ENCODE measurements around the gene CLRN3.
A peak's percentile ranks its signal among the peaks of the same experiment; 100 is the strongest.

The CLRN3 gene

GRCh38 chr10:127877116-127877515, 15.6 kb downstream of the CLRN3 start:
- Mint-ChIP-seq H3K4me3 (no peak overlapping the region), H3K4me1 (ENCODE audit: low read depth) (no peaks in the 10 kb centered on the region), H3K27me3 (peaks cover 4% of the 10 kb centered on the region), H3K27ac (no peak overlapping the region), H3K9me3 (no peaks in the 10 kb centered on the region), H3K36me3 (ENCODE audit: low read depth) (no peaks in the 10 kb centered on the region)

DNA sequence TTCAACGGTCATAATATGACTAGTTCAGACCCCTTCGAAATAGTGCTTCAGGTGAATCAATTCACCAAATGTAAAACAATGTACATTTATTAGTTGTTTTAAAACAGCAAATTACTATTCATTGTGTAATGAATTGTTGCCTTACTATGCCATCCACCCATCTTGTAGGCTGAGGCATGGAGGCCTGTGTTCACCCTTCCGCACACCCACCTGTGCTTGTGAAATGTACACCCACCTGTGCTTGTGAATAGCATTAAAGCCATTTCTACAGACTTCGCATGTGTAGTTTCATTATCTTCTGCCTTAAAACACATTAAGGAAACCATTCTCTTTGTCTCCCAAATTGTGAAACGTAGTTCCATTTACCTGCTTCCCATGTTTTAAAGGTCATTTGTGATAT, 16.8 kb downstream of the CLRN3 start:
- H3K27ac Mint-ChIP-seq = no peak overlapping the region
- no peaks in the 10 kb centered on the region for H3K9me3 Mint-ChIP-seq
- peaks cover 4% of the 10 kb centered on the region for H3K27me3 Mint-ChIP-seq
- H3K36me3 Mint-ChIP-seq (ENCODE audit: low read depth) = no peaks in the 10 kb centered on the region
- no peak overlapping the region for H3K4me3 Mint-ChIP-seq
- H3K4me1 Mint-ChIP-seq (ENCODE audit: low read depth) = no peaks in the 10 kb centered on the region

DNA sequence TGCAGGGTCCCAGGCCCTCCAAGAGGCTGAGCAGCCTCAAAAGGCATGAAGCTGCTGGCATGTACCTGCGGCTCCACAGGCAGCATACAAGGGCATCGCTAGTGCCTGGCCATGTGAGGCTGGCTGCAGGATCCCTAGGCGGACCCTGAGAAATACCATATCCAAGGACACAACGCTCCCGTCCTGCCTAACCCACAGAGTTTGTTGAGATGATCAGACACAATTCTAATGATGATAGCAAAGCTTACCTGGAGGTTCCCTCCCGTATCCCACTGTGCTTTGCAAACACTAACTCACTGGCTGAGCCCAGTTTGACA, 17.3 kb downstream of the CLRN3 start:
- Mint-ChIP-seq H3K4me1 (ENCODE audit: low read depth) (no peaks in the 10 kb centered on the region), H3K9me3 (no peaks in the 10 kb centered on the region), H3K27me3 (peaks cover 5% of the 10 kb centered on the region), H3K27ac (no peak overlapping the region), H3K4me3 (no peak overlapping the region), H3K36me3 (ENCODE audit: low read depth) (no peaks in the 10 kb centered on the region)

DNA sequence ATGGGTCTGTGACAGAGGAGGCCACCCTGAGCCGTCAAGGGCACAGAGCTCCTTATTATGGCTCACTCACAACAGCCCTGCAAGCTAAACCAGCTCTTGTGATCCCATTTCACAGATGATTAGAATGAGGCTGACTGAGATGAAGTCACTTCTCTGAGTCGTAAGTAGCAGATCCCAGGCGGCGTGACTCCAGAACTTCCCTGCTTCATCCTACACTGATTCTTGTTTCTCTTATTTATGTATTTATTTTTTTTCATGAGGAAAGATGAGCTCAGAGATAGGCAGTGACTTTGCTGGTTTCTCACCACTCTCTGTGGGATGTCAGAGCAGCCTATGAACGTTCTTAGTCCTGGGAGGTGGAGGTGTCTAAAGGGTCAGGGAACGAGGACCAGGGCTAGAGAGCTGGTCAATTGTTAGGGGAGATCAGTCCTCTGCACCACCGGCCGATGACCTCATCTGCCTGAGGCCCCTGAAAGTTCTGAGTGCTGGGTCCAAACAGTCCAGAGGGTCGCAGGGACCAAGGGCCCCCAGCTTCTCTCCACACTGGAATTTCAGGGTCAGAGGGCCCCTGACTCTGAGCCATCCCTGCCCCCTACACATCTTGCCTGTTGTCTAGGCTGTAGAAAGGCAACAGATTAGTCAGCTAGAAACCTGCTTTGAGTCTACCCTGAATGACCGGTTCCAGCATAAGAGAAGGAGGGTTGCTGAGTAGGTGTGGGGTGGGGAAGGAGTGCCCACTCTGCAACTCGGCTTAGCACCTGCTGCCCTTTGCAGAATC, 17.9 kb downstream of the CLRN3 start:
- Mint-ChIP-seq H3K9me3 (no peaks in the 10 kb centered on the region), H3K4me3 (no peak overlapping the region), H3K4me1 (ENCODE audit: low read depth) (no peaks in the 10 kb centered on the region), H3K27ac (no peak overlapping the region), H3K36me3 (ENCODE audit: low read depth) (no peaks in the 10 kb centered on the region), H3K27me3 (peaks cover 8% of the 10 kb centered on the region)

- Mint-ChIP-seq H3K4me1 (ENCODE audit: low read depth) (no peaks in the 10 kb centered on the region), H3K36me3 (ENCODE audit: low read depth) (no peaks in the 10 kb centered on the region), H3K27me3 (peaks cover 14% of the 10 kb centered on the region), H3K4me3 (no peak overlapping the region), H3K9me3 (peaks cover under 1% of the 10 kb centered on the region), H3K27ac (no peak overlapping the region)
Measured at GRCh38 chr10:127873901-127874470, 18.8 kb downstream of the CLRN3 start.

- H3K27me3 Mint-ChIP-seq = peaks cover 14% of the 10 kb centered on the region
- peaks cover 4% of the 10 kb centered on the region for H3K9me3 Mint-ChIP-seq
- H3K36me3 Mint-ChIP-seq (ENCODE audit: low read depth) = no peaks in the 10 kb centered on the region
- H3K4me1 Mint-ChIP-seq (ENCODE audit: low read depth) = no peaks in the 10 kb centered on the region
- peak overlapping the region; percentile 33 for H3K27ac Mint-ChIP-seq
- no peak overlapping the region for H3K4me3 Mint-ChIP-seq
Measured at GRCh38 chr10:127872871-127873600, 19.7 kb downstream of the CLRN3 start.

DNA sequence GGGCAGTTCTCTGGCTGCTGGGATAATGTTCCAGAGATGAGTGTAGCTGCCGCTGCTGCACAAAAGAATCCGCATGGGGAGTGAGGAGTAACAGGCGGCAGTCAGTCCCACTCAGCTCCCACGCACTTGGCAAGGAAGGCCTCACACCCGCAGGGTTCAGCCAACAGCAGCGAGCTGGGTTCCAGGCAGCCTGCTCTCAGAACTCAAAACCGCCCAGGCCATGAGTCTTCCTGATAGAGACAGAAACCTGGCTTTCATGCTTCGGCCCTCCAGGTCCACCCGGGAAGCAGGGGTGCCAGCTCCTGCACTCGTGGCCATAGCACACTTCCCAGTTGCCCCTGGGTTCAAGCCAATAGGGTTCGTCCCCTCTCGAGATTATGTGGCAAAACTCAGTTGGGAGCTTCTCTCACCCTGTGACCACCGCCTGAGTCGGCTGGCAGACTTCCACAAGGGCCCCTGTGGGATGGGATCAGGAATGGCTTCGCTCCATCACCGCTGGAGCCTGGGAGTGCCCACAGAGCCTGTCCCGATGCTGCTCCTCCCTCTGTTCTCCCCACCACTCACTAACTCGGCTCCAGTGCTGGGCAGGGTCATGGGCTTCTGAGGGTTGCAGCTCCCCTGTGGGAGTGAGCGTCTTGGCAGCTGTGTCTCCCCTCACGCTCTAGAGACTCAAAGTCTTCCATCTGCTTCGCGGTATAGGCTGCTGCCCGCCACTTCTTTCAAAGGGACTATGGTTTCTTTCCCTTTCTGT, 20.6 kb downstream of the CLRN3 start:
- Mint-ChIP-seq H3K27me3 (peaks cover 14% of the 10 kb centered on the region), H3K27ac (no peak overlapping the region), H3K36me3 (ENCODE audit: low read depth) (no peaks in the 10 kb centered on the region), H3K4me1 (ENCODE audit: low read depth) (no peaks in the 10 kb centered on the region), H3K9me3 (peaks cover 4% of the 10 kb centered on the region), H3K4me3 (no peak overlapping the region)

DNA sequence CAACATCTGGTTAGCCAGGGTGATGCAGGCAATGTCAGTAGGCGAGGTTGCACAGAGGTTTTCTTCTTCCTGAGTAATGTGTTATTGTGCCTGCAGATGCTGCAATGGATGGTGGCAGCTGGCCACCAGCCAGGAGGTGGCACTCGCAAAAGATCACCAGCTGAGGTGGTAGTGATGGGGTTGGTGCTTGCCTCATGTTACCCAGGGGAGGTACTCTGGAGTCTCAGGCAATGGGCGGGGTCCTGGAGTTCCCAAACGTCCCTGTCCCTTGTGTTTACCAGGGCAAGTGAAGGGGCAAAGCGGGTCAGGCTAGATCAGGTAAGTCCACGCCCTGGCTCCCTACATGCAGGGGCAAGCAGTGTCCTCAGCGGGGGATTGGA, 21.1 kb downstream of the CLRN3 start:
- no peaks in the 10 kb centered on the region for H3K36me3 Mint-ChIP-seq (ENCODE audit: low read depth)
- no peak overlapping the region for H3K27ac Mint-ChIP-seq
- no peak overlapping the region for H3K4me3 Mint-ChIP-seq
- H3K9me3 Mint-ChIP-seq = peaks cover 4% of the 10 kb centered on the region
- H3K4me1 Mint-ChIP-seq (ENCODE audit: low read depth) = no peaks in the 10 kb centered on the region
- H3K27me3 Mint-ChIP-seq = peaks cover 12% of the 10 kb centered on the region

DNA sequence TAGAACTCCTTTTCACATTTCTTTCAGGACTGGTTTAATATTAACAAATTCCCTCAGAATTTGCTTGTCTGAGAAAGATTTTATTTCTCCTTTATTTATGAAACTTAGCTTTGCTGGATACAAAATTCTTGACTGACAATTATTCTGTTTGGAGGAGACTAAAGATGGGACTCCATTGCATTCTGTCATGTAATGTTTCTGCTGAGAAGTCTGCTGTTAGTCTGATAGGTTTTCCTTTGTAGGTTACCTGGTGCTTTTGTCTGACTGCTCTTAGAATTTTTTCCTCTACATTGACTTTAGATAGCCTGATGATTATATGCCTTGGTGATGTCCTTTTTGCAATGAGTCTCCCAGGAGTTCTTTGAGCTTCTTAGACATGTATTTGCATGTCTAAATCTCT, 23.4 kb downstream of the CLRN3 start:
- Mint-ChIP-seq H3K36me3 (ENCODE audit: low read depth) (no peaks in the 10 kb centered on the region), H3K4me1 (ENCODE audit: low read depth) (no peaks in the 10 kb centered on the region), H3K27me3 (peaks cover 16% of the 10 kb centered on the region), H3K4me3 (no peak overlapping the region), H3K9me3 (peaks cover 4% of the 10 kb centered on the region), H3K27ac (no peak overlapping the region)

GRCh38 chr10:127867805-127868204, 24.9 kb downstream of the CLRN3 start:
- H3K36me3 Mint-ChIP-seq (ENCODE audit: low read depth) = no peaks in the 10 kb centered on the region
- peaks cover 16% of the 10 kb centered on the region for H3K9me3 Mint-ChIP-seq
- H3K27ac Mint-ChIP-seq = no peak overlapping the region
- no peak overlapping the region for H3K4me3 Mint-ChIP-seq
- H3K27me3 Mint-ChIP-seq = peaks cover 22% of the 10 kb centered on the region
- no peaks in the 10 kb centered on the region for H3K4me1 Mint-ChIP-seq (ENCODE audit: low read depth)

DNA sequence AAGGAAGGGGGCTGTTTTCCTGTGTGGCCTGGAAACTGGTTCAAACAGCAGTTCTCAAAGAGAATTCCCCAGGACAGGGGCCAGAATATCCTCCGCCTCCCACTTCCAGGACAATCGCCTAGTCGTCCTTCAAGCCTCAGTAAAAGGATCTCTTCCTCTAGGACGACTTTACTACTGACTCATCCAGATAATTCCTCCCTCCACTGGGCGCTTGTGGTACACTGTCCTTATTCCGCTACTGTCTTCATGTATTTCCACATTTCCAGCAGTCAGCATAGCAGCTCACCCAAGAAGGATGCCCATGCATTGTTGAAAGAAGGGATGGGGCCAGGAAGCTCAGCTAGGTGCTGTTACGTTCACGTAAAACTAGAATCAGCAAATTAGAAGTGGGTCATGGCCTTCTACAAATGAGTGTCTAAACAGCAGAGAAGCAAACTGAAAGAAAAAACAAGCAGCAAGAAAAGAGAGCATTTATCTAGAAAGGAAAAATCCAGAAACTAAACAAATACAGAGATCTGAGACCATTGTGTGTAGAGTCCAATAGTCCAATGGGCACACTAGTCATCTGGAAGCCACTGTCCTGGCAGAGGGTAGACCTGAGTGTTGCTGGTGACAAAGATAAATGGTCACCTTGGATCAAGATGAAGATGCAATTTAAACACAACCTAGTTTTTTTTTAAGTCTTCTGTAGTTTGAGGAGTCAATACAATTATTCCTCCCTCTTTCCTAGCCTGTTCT, 26.3 kb downstream of the CLRN3 start:
- no peak overlapping the region for H3K4me3 Mint-ChIP-seq
- peaks cover 22% of the 10 kb centered on the region for H3K27me3 Mint-ChIP-seq
- peaks cover 16% of the 10 kb centered on the region for H3K9me3 Mint-ChIP-seq

GRCh38 chr10:127863231-127863825, 29.4 kb downstream of the CLRN3 start:
- Mint-ChIP-seq H3K27ac (peak overlapping the region; percentile 3), H3K4me3 (no peak overlapping the region), H3K36me3 (ENCODE audit: low read depth) (no peaks in the 10 kb centered on the region), H3K4me1 (ENCODE audit: low read depth) (no peaks in the 10 kb centered on the region), H3K27me3 (peaks cover 12% of the 10 kb centered on the region), H3K9me3 (peaks cover 12% of the 10 kb centered on the region)

More for the DNA sequence above, 26.3 kb downstream of the CLRN3 start:
- Mint-ChIP-seq H3K4me1 (ENCODE audit: low read depth) (no peaks in the 10 kb centered on the region), H3K27ac (no peak overlapping the region), H3K36me3 (ENCODE audit: low read depth) (no peaks in the 10 kb centered on the region)

- H3K36me3 Mint-ChIP-seq (ENCODE audit: low read depth) = no peaks in the 10 kb centered on the region
- no peak overlapping the region for H3K4me3 Mint-ChIP-seq
- H3K4me1 Mint-ChIP-seq (ENCODE audit: low read depth) = no peaks in the 10 kb centered on the region
- peaks cover 6% of the 10 kb centered on the region for H3K27me3 Mint-ChIP-seq
- H3K9me3 Mint-ChIP-seq = peaks cover 12% of the 10 kb centered on the region
- no peak overlapping the region for H3K27ac Mint-ChIP-seq
Measured at GRCh38 chr10:127860592-127860991, 32.1 kb downstream of the CLRN3 start.

DNA sequence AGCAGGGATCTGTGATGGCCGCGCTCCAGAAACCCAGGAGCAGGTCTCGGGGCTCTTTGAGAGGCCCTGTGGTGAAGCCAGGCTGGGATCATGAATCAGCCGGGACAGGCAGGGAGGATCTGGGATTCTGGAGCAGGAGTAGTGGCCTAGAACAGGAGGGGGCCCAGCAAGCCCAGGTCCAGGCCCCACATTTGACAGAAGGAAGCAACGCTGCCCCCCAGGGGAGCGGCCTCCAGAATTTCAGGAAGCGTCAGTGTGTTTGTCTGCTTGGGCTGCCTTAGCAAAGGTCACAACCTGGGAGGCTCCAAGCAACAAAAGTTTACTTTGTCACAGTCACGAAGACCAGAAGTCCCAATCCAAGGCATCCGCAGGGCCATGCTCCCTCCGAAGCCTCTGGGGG, 36.8 kb downstream of the CLRN3 start:
- Mint-ChIP-seq H3K4me3 (no peak overlapping the region), H3K4me1 (ENCODE audit: low read depth) (peaks cover 12% of the 10 kb centered on the region), H3K36me3 (ENCODE audit: low read depth) (no peaks in the 10 kb centered on the region), H3K9me3 (no peaks in the 10 kb centered on the region), H3K27me3 (peaks cover 4% of the 10 kb centered on the region), H3K27ac (no peak overlapping the region)

Measured in stimulated activated naive CD8-positive, alpha-beta T cell treated with anti-CD3 and anti-CD28 coated beads, Interleukin-15, Interleukin-2, amounts not matched to agents 100 ng/mL and 50 ng/mL, for 24 hours (primary cell).